GM12878 (cell line): ENCODE data around the gene DOCK2. TPM values are rescaled to one million over a fixed set of nuclear protein-coding genes. Genes with fewer than 3 reads are reported as not detected.

Experiments
- ATAC-seq: fragments of 200-7000 bp; cut with Tn5 transposase; 3 replicates; pipeline ENCODE4 v1.9.1; 2020; ENCODE audit warnings: mild to moderate bottlenecking, moderate library complexity
- BruUV-seq: library from RNA; stranded (reverse); fragments of 400-500 nt; replicated peaks from 2 replicates; lab custom pipeline; 2021; lab: Mats Ljungman, UMichigan
- CTCF ChIA-PET: fragments of 300-600 bp; sonication (Branson Sonifier 250); formaldehyde crosslinking; extraction: SDS; loops from one replicate; lab custom pipeline; 2021; ENCODE audit warnings: inconsistent platforms; lab: Yijun Ruan, JAX
- POLR2A ChIA-PET: fragments of 350-600 bp; formaldehyde crosslinking; extraction: SDS; loops from one replicate; lab custom pipeline; 2021; ENCODE audit warnings: inconsistent platforms; lab: Charles Lee
- RAD21 ChIA-PET: fragments of 300-600 bp; sonication (Branson Sonifier 250); formaldehyde crosslinking; loops from one replicate; lab custom pipeline; 2023; ENCODE audit warnings: antibody characterized with exemption; ENCODE audit not compliant: unreplicated experiment; lab: Charles Lee
- SMC1A ChIA-PET: fragments of 300-600 bp; sonication (Branson Sonifier 250); formaldehyde crosslinking; loops from one replicate; lab custom pipeline; 2023; ENCODE audit not compliant: unreplicated experiment, uncharacterized antibody; lab: Charles Lee
- DNase-seq: peaks from one replicate; pipeline ENCODE4 v3.0.0-alpha.2; 2011; ENCODE audit warnings: low read depth, low spot score
- FAIRE-seq: peaks from 3 replicates; lab custom pipeline; 2011; peaks lifted over from hg19 to GRCh38; lab: Jason Lieb, UNC
- H2AFZ ChIP-seq: 2 replicates; pipeline ENCODE4 v1.6.0; 2011; ENCODE audit warnings: low read depth, low read length, control low read depth; ENCODE audit not compliant: control insufficient read depth
- H3K27ac ChIP-seq: 2 replicates; pipeline ENCODE4 v1.5.1; 2011; ENCODE audit warnings: control low read depth; ENCODE audit not compliant: control insufficient read depth, insufficient read depth
- H3K27me3 ChIP-seq, 2 experiments: replicated peaks in 1 of 2; 2 replicates each; pipeline versions ENCODE4 v1.6.0 to v1.6.1; 2011; ENCODE audit warnings: low read length in 1 of 2; ENCODE audit not compliant: control insufficient read depth in 2 of 2, insufficient read depth in 2 of 2
- H3K36me3 ChIP-seq, 2 experiments: 2 replicates each; pipeline ENCODE4 v1.5.1; 2011; ENCODE audit warnings: low read length in 1 of 2; ENCODE audit not compliant: control insufficient read depth in 2 of 2, insufficient read depth in 2 of 2
- H3K4me1 ChIP-seq: 2 replicates; pipeline ENCODE4 v1.6.1; 2011; ENCODE audit warnings: mild to moderate bottlenecking, low read length, moderate library complexity, mixed read lengths; ENCODE audit not compliant: control insufficient read depth, insufficient read depth
- H3K4me2 ChIP-seq: 2 replicates; pipeline ENCODE4 v1.6.0; 2011; ENCODE audit warnings: control low read depth; ENCODE audit not compliant: control insufficient read depth, insufficient read depth
- H3K4me3 ChIP-seq: fragments of 200-600 bp; sonication (generic); 2 replicates; pipeline ENCODE4 v1.5.1; 2016
- H3K79me2 ChIP-seq: 2 replicates; pipeline ENCODE4 v1.6.0; 2011; ENCODE audit warnings: low read length; ENCODE audit not compliant: control insufficient read depth, insufficient read depth
- H3K9ac ChIP-seq: 2 replicates; pipeline ENCODE4 v1.8.0; 2011; ENCODE audit warnings: low read length, control low read depth, mixed read lengths; ENCODE audit not compliant: control insufficient read depth, insufficient read depth
- H3K9me3 ChIP-seq: replicated peaks from 3 replicates; pipeline ENCODE4 v1.5.1; 2011; ENCODE audit warnings: mild to moderate bottlenecking, low read length; ENCODE audit not compliant: control insufficient read depth, insufficient read depth
- H4K20me1 ChIP-seq: 2 replicates; pipeline ENCODE4 v1.6.0; 2011; ENCODE audit not compliant: control insufficient read depth, insufficient read depth
- HDAC6 ChIP-seq: fragments of 200-600 bp; sonication (generic); IDR thresholded peaks from one replicate; pipeline ENCODE4 v1.8.0; 2017; ENCODE audit warnings: antibody characterized with exemption; ENCODE audit not compliant: unreplicated experiment
- KDM1A ChIP-seq: fragments of 200-600 bp; sonication (generic); IDR thresholded peaks from 2 replicates; pipeline ENCODE4 v1.6.1; 2016; ENCODE audit warnings: borderline replicate concordance
- MTA3 ChIP-seq: IDR thresholded peaks from 2 replicates; pipeline ENCODE4 v1.6.1; 2012; ENCODE audit warnings: low read length, inconsistent platforms, borderline replicate concordance
- NR2C2 ChIP-seq: IDR thresholded peaks from 2 replicates; pipeline ENCODE4 v1.6.1; 2011; ENCODE audit warnings: borderline replicate concordance, low read depth; ENCODE audit not compliant: control insufficient read depth, insufficient read length
- PRDM15 ChIP-seq: fragments of 450-650 bp; formaldehyde crosslinking; IDR thresholded peaks from 2 replicates; pipeline ENCODE4 v1.4.0; 2020; ENCODE audit warnings: mild to moderate bottlenecking, moderate library complexity
- SMAD5 ChIP-seq: IDR thresholded peaks from 2 replicates; pipeline ENCODE4 v1.6.1; 2016; ENCODE audit warnings: antibody characterized with exemption, low read depth
- ZSCAN29 ChIP-seq: fragments of 450-650 bp; IDR thresholded peaks from 2 replicates; pipeline ENCODE4 v1.6.1; 2017; ENCODE audit warnings: mild to moderate bottlenecking, moderate library complexity
- ZZZ3 ChIP-seq: IDR thresholded peaks from 2 replicates; pipeline ENCODE4 v1.6.1; 2011; ENCODE audit warnings: low read depth; ENCODE audit not compliant: control insufficient read depth, insufficient read length
- WGBS: methylation state at CpG from one replicate; pipeline ENCODE4 v1.1.6; 2016; ENCODE audit warnings: low lambda C conversion rate; ENCODE audit not compliant: insufficient replicate concordance, insufficient coverage; ENCODE audit errors: missing lambda C conversion rate; 5-methylcytosine and 5-hydroxymethylcytosine counted together
- in situ Hi-C: fragments of 300-500 bp; cut with MboI; formaldehyde crosslinking; loops from 9 replicates; pipeline ENCODE4 v1.14.3; 2018; ENCODE audit warnings: mixed read lengths
- intact Hi-C: fragments of 100-400 bp; cut with micrococcal nuclease; formaldehyde crosslinking; loops from one replicate; pipeline ENCODE4 v1.14.2; 2022; ENCODE audit not compliant: unreplicated experiment
- polyA plus RNA-seq, 11 experiments: library from polyadenylated mRNA; depleted of rRNA in 4 of 11; unstranded in 6 of 11; stranded (reverse) in 5 of 11; fragments of >200 nt; fragmentation: Nextera tagmentation in 4 of 11; fragmentation: Illumina TruSeq in 1 of 11; extraction: Ambion mirVana in 4 of 11; extraction: Trizol in 1 of 11; gene quantifications; 1 replicate in 1 of 11; 2 replicates in 10 of 11; pipeline versions ENCODE4 v1.2.1 to v1.2.3, GENCODE V29; 2011 to 2016; ENCODE audit warnings: inconsistent platforms in 2 of 11, missing spikeins in 2 of 11, low read depth in 1 of 11
- total RNA-seq, 4 experiments: library from RNA; depleted of rRNA in 3 of 4; stranded (reverse); fragments of >200 nt in 3 of 4; fragmentation: Illumina TruSeq in 1 of 4; extraction: Trizol in 1 of 4; gene quantifications; 2 replicates each; pipeline versions ENCODE4 v1.2.1 to v1.2.3, GENCODE V29; 2013 to 2021

The DOCK2 gene
- total and polyA plus RNA-seq, 10 of the 15 experiments (the other 5 are each of a cell fraction or from before 2014, with no cell fraction given) = 34.2 to 192 (median 118) TPM

GRCh38 chr5:169628892-169629291 lies 8.2 kb upstream of the DOCK2 start (continued):
- TF ChIP-seq PRDM15 (CRISPR knock-in tag) = no peak
- TF ChIP-seq HDAC6 = no peak
- TF ChIP-seq ZSCAN29 = no peak
- no peak for TF ChIP-seq NR2C2
- no peak for TF ChIP-seq SMAD5
- no peak for TF ChIP-seq KDM1A

GRCh38 chr5:169629847-169630548 lies 7.1 kb upstream of the DOCK2 start:
- ChIA-PET RAD21 (no interaction called here), POLR2A (interaction anchor here (1.0 kb wide), 1 partner anchor 22 kb away, joined by 3 read pairs; no protein-coding TSS in a partner anchor), SMC1A (interaction anchor here (1.0 kb wide), 1 partner anchor 17 kb away, joined by 3 read pairs; no protein-coding TSS in a partner anchor), CTCF (no interaction called here)
- Histone ChIP-seq H3K4me2 (no peak overlapping the region), H2AFZ (no peak overlapping the region), H3K27ac (no peak overlapping the region), H3K9me3 (no peaks in the 10 kb centered on the region), H3K36me3 (no peaks in the 10 kb centered on the region), H3K27me3 (no peaks in the 10 kb centered on the region), H3K4me1 (no peaks in the 10 kb centered on the region), H3K4me3 (no peak overlapping the region), H3K9ac (no peak overlapping the region), H3K79me2 (no peaks in the 10 kb centered on the region), H4K20me1 (no peaks in the 10 kb centered on the region)
- in situ Hi-C loops (no loop called here), intact Hi-C loops (no loop called here)
- ATAC-seq (peak; percentile 83), DNase-seq (no peak), FAIRE-seq (no peak)
- no TSS peak for BruUV-seq
- TF ChIP-seq MTA3 (no peak), ZZZ3 (no peak)
- 67% methylated on average over 6 of the region's 6 CpGs for WGBS
